ENCODE measurements around the gene SELENON. TPM values are rescaled to one million over a fixed set of nuclear protein-coding genes. Genes with fewer than 3 reads are reported as not detected.

SELENON gene
- total and polyA plus RNA-seq, 2 of the 8 experiments (the other 6 are each of a cell fraction or from before 2014, with no cell fraction given): 43.0 to 77.6 TPM

DNA sequence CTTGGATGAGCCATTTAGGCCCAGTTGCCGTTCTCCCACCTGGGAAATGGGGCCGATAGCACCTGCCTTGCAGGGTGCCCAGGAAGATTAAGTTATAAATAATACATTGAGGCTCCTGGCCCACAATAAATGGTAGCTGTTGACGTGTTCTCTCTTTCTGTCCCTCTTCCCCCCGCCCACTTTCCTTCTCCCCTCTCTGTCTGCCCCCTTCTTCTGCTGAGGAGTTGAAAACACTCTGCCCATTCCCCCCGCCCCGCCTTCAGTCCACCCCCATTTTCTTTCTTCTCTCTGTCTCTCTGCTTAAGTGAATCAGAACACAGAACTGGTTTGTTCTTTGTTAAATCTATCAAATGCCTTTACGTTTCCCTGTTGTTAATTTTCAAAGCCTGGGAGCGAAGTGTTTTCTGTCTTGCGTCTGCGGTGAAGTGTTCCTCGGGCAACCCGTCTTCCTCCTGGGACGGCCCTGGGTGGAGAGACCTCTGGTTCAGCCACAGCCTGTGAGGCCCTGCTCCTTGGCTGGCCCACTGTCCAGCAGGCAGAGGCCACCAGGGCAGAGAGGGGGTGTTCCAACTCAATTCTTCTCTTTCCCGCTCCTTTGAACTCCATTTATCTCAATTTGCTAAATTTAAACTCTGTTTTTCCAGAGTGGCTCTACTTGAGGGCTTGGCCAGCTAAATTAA is 29.3 kb upstream of the SELENON start (continued):
- TF ChIP-seq CBX8 (IDR thresholded peaks at IDR 0.05; ENCODE audit: borderline replicate concordance, low read depth, low read length) (no peak), KDM4A (IDR thresholded peaks at IDR 0.05; ENCODE audit: low read depth, low read length, severe bottlenecking) (no peak)

Measured in H1 (cell line).